ENCODE results near the gene DSCAML1.
"Not testable (repeated sequence)": the region's sequence is repeated elsewhere in the genome, so short reads cannot be mapped to it uniquely, and the experiment has no call there.

DSCAML1 gene

DNA sequence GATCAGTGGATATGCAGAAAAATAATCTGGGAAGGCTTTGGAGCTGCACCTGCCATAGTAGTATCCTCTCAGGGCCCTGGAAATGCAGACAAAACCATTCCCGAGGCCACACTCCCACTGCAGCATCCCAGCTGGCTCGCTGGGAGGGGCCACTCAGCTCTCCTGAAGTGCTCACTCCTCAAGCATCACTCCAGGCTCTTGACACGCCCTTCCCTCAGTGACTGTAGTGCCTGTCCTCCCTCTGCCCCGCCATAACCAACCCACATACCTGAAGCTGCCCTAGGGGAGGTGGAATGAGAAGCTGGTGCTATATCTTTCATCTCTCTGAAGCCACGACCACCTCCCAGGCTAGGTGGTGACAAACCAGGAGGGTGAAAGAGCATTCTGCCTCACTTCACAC, 4.8 kb downstream of the DSCAML1 start:
- DNase-seq = no peak

DNA sequence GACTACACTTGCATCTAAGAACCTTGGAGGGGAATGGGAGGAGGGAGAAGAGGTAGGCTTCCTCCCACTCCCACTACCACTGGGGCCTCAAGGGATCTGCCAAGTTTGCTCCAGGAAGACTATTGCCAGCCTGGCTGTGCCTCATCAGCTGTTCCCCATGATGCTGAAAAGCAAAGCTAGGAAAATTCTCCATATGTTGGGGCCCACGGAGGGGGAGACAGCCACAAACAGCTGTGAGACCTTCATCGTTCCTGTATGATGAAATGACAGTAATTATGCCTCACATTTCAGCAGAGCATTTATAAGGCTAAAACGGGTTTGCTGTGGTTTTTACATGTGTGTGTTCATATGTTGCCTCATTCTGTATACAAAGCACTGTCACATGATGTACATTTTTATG, 6.7 kb downstream of the DSCAML1 start:
- DNase-seq = no peak

DNA sequence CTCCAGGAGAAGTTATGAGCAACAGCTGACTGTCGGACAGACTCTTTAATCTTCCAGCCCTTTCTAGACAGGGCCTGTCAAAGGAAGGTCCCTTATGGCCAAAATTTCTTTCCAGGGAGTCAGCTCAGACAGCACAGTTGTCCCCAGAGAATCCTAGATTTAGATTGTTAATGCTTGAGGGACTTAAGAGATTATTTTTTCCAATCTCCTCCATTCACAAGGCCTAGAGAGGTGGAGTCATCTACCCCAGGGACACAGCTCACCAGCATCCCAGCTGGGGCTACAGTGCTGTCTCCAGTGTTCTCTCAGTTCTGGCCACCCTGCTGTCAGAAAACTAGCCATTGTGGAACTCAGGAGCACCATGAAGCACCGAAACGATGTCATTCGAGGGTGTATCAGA, 7.8 kb downstream of the DSCAML1 start:
- no peak for DNase-seq

GRCh38 chr11:117786135-117786870, 10.7 kb downstream of the DSCAML1 start:
- DNase-seq = no peak

- no peak for DNase-seq
These were observed 14.9 kb downstream of the DSCAML1 start for GRCh38 chr11:117782101-117782500.

GRCh38 chr11:117781627-117782026, 15.4 kb downstream of the DSCAML1 start:
- no peak for DNase-seq

- DNase-seq = no peak
These were observed 16.6 kb downstream of the DSCAML1 start for GRCh38 chr11:117780456-117780855.

GRCh38 chr11:117774553-117774952, 22.5 kb downstream of the DSCAML1 start:
- no peak for DNase-seq

- no peak for DNase-seq
These were observed 24.7 kb downstream of the DSCAML1 start for GRCh38 chr11:117772360-117772759.

DNA sequence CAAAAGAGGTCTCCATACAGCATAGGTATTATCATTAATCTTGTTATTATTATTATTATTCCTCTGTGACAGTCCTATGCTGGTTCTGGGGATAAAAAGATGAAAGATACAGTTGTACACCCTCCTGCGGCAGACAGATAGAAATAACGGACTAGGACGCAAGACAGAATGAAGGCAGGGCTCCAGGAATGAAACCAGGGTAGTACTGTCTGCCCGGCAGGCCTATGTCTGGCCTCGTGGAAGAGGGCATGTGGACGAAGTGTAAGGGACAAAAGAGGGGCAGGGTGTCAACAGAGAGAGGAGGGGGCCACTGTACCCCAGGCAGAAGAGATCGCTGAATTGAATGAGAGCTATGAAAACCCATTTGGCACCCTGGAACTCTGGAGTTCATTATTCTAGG, 25.2 kb downstream of the DSCAML1 start:
- no peak for DNase-seq

DNA sequence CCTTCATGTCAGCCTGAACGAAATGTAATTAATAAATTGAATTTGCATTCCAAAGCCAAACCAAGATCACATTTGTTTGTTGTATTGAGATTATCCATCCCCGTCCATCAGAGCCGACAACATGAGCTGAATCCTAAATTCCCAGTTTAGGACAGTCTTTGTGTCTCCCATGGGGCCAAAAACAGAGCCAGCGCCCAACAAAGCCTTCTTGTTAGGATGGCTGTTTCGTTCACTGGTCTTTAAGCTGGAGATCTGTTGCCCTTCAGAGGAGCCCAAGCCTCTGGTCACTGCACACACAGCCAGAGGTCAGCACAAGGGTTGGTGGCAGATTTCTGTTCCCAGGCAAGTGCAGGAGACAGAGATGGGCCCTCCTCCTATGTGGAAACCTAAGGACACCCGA, 25.8 kb downstream of the DSCAML1 start:
- DNase-seq = no peak

- DNase-seq = no peak
These were observed 27.0 kb downstream of the DSCAML1 start for GRCh38 chr11:117770061-117770460.

GRCh38 chr11:117769533-117769932, 27.5 kb downstream of the DSCAML1 start:
- DNase-seq = no peak

DNA sequence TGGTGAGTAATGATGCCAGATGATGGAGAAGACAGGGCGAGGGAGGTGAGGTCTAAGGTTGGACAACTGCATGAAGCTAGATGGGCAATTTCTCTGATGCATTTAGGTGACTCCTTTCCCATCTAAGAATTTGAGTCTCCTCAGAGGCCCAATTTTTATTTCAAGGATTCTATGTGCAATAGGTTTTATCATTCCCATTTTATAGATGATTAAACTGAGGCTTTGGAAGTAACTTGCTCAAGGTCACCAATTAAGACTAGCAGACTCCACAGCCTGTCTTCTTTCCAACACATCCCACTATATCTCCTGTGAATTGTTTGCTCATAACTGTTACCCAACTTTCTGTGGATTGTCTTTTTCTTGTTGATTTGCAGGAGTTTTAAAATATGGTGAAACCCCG, 28.5 kb downstream of the DSCAML1 start:
- DNase-seq = no peak

DNA sequence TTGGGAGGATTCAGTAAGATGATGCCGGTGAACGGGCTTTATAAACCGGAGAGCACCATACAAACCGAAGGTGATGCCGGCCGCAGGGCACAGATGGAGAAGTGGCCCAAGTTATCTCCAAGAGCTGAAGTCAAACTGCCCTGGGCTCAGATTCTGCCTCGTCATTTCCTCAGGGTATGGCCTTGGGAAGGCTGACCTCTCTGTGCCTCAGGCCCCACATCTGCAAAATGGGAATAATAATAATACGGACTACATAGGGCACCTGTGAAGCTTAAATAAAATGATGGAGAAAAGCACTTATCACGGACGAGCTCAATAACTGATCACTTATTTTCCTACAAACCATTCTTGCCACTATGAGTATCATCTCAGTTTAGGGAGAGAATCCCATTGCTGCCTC, 29.9 kb downstream of the DSCAML1 start:
- DNase-seq = no peak

GRCh38 chr11:117766576-117766975, 30.4 kb downstream of the DSCAML1 start:
- DNase-seq = no peak

- no peak for DNase-seq
These were observed 31.0 kb downstream of the DSCAML1 start for GRCh38 chr11:117766026-117766425.

GRCh38 chr11:117765068-117765467, 31.9 kb downstream of the DSCAML1 start:
- no peak for DNase-seq

GRCh38 chr11:117763465-117763864, 33.6 kb downstream of the DSCAML1 start:
- DNase-seq = not testable (repeated sequence)

- no peak for DNase-seq
These were observed 35.0 kb downstream of the DSCAML1 start for GRCh38 chr11:117761993-117762392.

DNA sequence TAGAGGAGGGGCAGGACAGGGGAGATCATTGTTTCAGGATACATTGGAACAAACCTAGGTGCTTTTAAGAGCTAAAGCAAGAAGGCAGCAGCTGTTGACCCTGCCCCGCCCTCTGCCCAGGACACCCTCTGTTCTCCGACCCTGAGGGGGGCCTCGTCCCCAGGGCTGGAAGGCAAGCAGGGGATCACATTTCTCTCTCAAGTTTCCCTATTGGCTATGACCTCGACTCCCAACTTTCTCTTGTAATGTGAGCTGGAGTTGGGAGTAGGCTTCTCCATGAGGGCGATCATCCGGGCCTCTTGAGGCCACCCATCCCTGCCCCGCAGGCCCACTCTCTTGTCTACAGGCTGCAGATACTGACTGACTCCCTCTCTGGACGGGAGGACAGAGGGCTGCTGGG, 37.7 kb downstream of the DSCAML1 start:
- no peak for DNase-seq

GRCh38 chr11:117754030-117754429, 43.0 kb downstream of the DSCAML1 start:
- no peak for DNase-seq

GRCh38 chr11:117752721-117753237, 44.2 kb downstream of the DSCAML1 start:
- no peak for DNase-seq

DNA sequence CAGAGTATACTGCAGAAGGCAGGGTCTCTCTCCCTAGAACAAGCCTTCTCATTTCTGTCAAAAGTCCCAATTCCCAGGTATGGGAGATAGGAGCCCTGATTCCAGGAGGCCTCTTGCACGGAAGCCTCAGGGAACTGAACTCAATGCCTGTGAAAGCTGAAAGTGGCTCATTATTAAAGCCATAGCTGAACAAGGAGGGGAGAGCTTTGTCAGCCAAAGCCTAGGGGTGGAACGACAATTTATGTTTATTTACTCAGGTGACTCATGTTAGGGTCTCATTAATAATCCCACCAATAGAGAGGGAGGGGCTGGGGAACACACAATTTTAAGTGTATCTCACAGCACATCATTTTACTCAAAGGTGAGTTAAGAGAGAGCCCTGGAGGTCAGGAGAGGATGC, 44.9 kb downstream of the DSCAML1 start:
- DNase-seq = no peak

Measured in suppressor macrophage treated with lipopolysaccharide for 1 hour (primary cell).